HEK293 (cell line): ENCODE results near the gene HSDL2.

Source experiments
- BCL11A ChIP-seq: fragments of 450-650 bp; formaldehyde crosslinking; IDR thresholded peaks from 2 replicates; pipeline ENCODE4 v1.5.1; 2016; ENCODE audit warnings: low read depth, missing biosample characterization, missing genetic modification characterization
- EGR2 ChIP-seq: fragments of 450-650 bp; formaldehyde crosslinking; IDR thresholded peaks from 2 replicates; pipeline ENCODE4 v1.5.1; 2016; ENCODE audit warnings: low read depth, missing biosample characterization, missing genetic modification characterization
- FEZF1 ChIP-seq: fragments of 450-650 bp; formaldehyde crosslinking; IDR thresholded peaks from 2 replicates; pipeline ENCODE4 v1.5.1; 2016; ENCODE audit warnings: missing biosample characterization, missing genetic modification characterization
- GFI1B ChIP-seq: fragments of 450-650 bp; formaldehyde crosslinking; IDR thresholded peaks from 2 replicates; pipeline ENCODE4 v1.5.1; 2016; ENCODE audit warnings: missing biosample characterization, missing genetic modification characterization
- IKZF3 ChIP-seq: fragments of 450-650 bp; IDR thresholded peaks from 2 replicates; pipeline ENCODE4 v1.5.0; 2018; ENCODE audit warnings: missing biosample characterization, mild to moderate bottlenecking, missing genetic modification characterization, moderate library complexity
- KLF7 ChIP-seq: fragments of 450-650 bp; formaldehyde crosslinking; IDR thresholded peaks from 2 replicates; pipeline ENCODE4 v1.5.1; 2016; ENCODE audit warnings: missing biosample characterization, missing genetic modification characterization, borderline replicate concordance
- KLF9 ChIP-seq: fragments of 450-650 bp; formaldehyde crosslinking; IDR thresholded peaks from 2 replicates; pipeline ENCODE4 v1.5.1; 2016; ENCODE audit warnings: missing biosample characterization, missing genetic modification characterization, low read depth
- MEIS1 ChIP-seq: sonication (generic); formaldehyde crosslinking; IDR thresholded peaks from 2 replicates; pipeline ENCODE4 v1.8.1; 2022; ENCODE audit warnings: missing genetic modification reagents, mild to moderate bottlenecking, borderline replicate concordance
- OSR2 ChIP-seq: fragments of 450-650 bp; formaldehyde crosslinking; IDR thresholded peaks from 2 replicates; pipeline ENCODE4 v1.5.1; 2016; ENCODE audit warnings: missing biosample characterization, missing genetic modification characterization
- PRDM6 ChIP-seq: fragments of 450-650 bp; formaldehyde crosslinking; IDR thresholded peaks from 2 replicates; pipeline ENCODE4 v1.5.1; 2017; ENCODE audit warnings: missing biosample characterization, missing genetic modification characterization
- SETDB1 ChIP-seq: IDR thresholded peaks from one replicate; pipeline ENCODE4 v1.6.1; 2017; ENCODE audit warnings: mild to moderate bottlenecking, low read length, moderate library complexity, mixed read lengths; ENCODE audit not compliant: insufficient read length
- SP2 ChIP-seq: fragments of 450-650 bp; formaldehyde crosslinking; IDR thresholded peaks from 2 replicates; pipeline ENCODE4 v1.5.1; 2016; ENCODE audit warnings: missing biosample characterization, missing genetic modification characterization
- TSHZ1 ChIP-seq: fragments of 450-650 bp; formaldehyde crosslinking; IDR thresholded peaks from 2 replicates; pipeline ENCODE4 v1.5.1; 2016; ENCODE audit warnings: missing biosample characterization, missing genetic modification characterization, borderline replicate concordance
- ZNF114 ChIP-seq: fragments of 450-650 bp; formaldehyde crosslinking; IDR thresholded peaks from 2 replicates; pipeline ENCODE4 v1.5.0; 2017; ENCODE audit warnings: missing biosample characterization, missing genetic modification characterization
- ZNF169 ChIP-seq: fragments of 450-650 bp; formaldehyde crosslinking; IDR thresholded peaks from 2 replicates; pipeline ENCODE4 v1.5.1; 2016; ENCODE audit warnings: missing biosample characterization, missing genetic modification characterization
- ZNF175 ChIP-seq: fragments of 450-650 bp; formaldehyde crosslinking; IDR thresholded peaks from 2 replicates; pipeline ENCODE4 v1.5.1; 2016; ENCODE audit warnings: missing biosample characterization, missing genetic modification characterization
- ZNF18 ChIP-seq: fragments of 450-650 bp; formaldehyde crosslinking; IDR thresholded peaks from 2 replicates; pipeline ENCODE4 v1.5.1; 2016; ENCODE audit warnings: missing biosample characterization, missing genetic modification characterization
- ZNF211 ChIP-seq: fragments of 450-650 bp; formaldehyde crosslinking; IDR thresholded peaks from 2 replicates; pipeline ENCODE4 v1.5.1; 2016; ENCODE audit warnings: low read depth, missing biosample characterization, missing genetic modification characterization
- ZNF23 ChIP-seq: fragments of 450-650 bp; formaldehyde crosslinking; IDR thresholded peaks from 2 replicates; pipeline ENCODE4 v1.5.1; 2016; ENCODE audit warnings: missing biosample characterization, missing genetic modification characterization, borderline replicate concordance
- ZNF366 ChIP-seq: fragments of 450-650 bp; formaldehyde crosslinking; conservative IDR thresholded peaks from 2 replicates; pipeline ENCODE4 v1.5.1; 2016; ENCODE audit warnings: missing biosample characterization, missing genetic modification characterization
- ZNF530 ChIP-seq: fragments of 450-650 bp; formaldehyde crosslinking; IDR thresholded peaks from 2 replicates; pipeline ENCODE4 v1.5.1; 2016; ENCODE audit warnings: low read depth, missing biosample characterization, missing genetic modification characterization
- ZNF596 ChIP-seq: fragments of 450-650 bp; IDR thresholded peaks from 2 replicates; pipeline ENCODE4 v1.5.0; 2018; ENCODE audit warnings: missing biosample characterization, mild to moderate bottlenecking, missing genetic modification characterization, moderate library complexity
- ZNF610 ChIP-seq: fragments of 450-650 bp; formaldehyde crosslinking; IDR thresholded peaks from 2 replicates; pipeline ENCODE4 v1.5.1; 2016; ENCODE audit warnings: missing biosample characterization, missing genetic modification characterization, borderline replicate concordance
- ZNF626 ChIP-seq: fragments of 450-650 bp; sonication (Bioruptor Pico); formaldehyde crosslinking; IDR thresholded peaks from 2 replicates; pipeline ENCODE4 v1.5.1; 2018; ENCODE audit warnings: missing biosample characterization, missing genetic modification characterization, inconsistent platforms
- ZNF660 ChIP-seq: fragments of 450-650 bp; IDR thresholded peaks from 2 replicates; pipeline ENCODE4 v1.5.1; 2018; ENCODE audit warnings: missing biosample characterization, mild to moderate bottlenecking, missing genetic modification characterization
- ZNF664 ChIP-seq: fragments of 450-650 bp; formaldehyde crosslinking; IDR thresholded peaks from 2 replicates; pipeline ENCODE4 v1.5.1; 2016; ENCODE audit warnings: missing biosample characterization, missing genetic modification characterization
- ZNF704 ChIP-seq: fragments of 450-650 bp; formaldehyde crosslinking; IDR thresholded peaks from 2 replicates; pipeline ENCODE4 v1.5.1; 2016; ENCODE audit warnings: missing biosample characterization, missing genetic modification characterization
- ZNF843 ChIP-seq: fragments of 450-650 bp; formaldehyde crosslinking; IDR thresholded peaks from 2 replicates; pipeline ENCODE4 v1.5.1; 2016; ENCODE audit warnings: missing biosample characterization, missing genetic modification characterization
- ZSCAN23 ChIP-seq: fragments of 450-650 bp; formaldehyde crosslinking; IDR thresholded peaks from 2 replicates; pipeline ENCODE4 v1.5.1; 2016; ENCODE audit warnings: missing biosample characterization, missing genetic modification characterization
- TF ChIP-seq, protein P1 (sequence below): fragments of 450-650 bp; formaldehyde crosslinking; IDR thresholded peaks from 2 replicates; pipeline ENCODE4 v1.5.1; 2016; ENCODE audit warnings: missing biosample characterization, missing genetic modification characterization, low read depth
- TF ChIP-seq, protein P2 (sequence below): IDR thresholded peaks from 2 replicates; pipeline ENCODE4 v1.6.1; 2011; ENCODE audit warnings: mild to moderate bottlenecking, low read depth, low read length, borderline replicate concordance

The HSDL2 gene

DNA sequence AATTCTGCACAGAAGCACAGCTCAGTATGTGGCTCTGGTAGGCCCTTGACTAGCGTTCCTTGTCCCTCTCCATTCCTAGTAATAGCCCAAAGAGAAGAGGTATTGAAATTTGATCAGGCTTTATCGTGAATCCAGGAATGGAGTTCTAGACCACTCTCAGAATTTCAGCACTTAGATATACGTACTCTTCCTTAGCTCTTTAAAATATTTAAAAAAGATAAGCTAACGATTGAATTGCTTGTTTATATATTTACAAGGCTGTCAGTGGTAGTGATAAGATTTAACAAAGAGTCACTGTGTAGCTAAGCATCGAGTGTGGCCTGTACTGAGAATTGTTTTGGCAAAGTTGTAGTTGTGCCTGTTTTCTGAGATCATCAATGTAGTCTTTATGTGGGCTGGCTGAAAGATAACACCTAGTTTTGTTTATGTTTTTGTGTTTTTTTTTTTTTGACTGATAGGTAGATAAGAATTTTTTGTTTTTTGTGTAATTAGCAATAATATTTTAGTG, 109.2 kb downstream of the HSDL2 start (continued):
- TF ChIP-seq FEZF1 (peak; percentile 70), ZNF175 (no peak), IKZF3 (tag by site-specific recombination) (0 out of 2 replicates have a peak, but pooled peaks have one; percentile 25), SP2 (tag by site-specific recombination) (no peak), ZNF18 (peak; percentile 35; the same call in 1 of the 2 replicates), TSHZ1 (tag by site-specific recombination) (no peak), ZSCAN23 (no peak), KLF7 (tag by site-specific recombination) (no peak), ZNF626 (tag by site-specific recombination) (no peak), ZNF596 (tag by site-specific recombination) (no peak), MEIS1 (CRISPR knock-in tag) (no peak), KLF9 (tag by site-specific recombination) (no peak), PRDM6 (peak; percentile 92), ZNF530 (0 out of 2 replicates have a peak, but pooled peaks have one; percentile 19), OSR2 (tag by site-specific recombination) (peak; percentile 50; the same call in 1 of the 2 replicates), ZNF23 (tag by site-specific recombination) (no peak), ZNF664 (tag by site-specific recombination) (no peak; the same call in 1 of the 2 replicates), ZNF169 (tag by site-specific recombination) (no peak), ZNF704 (tag by site-specific recombination) (no peak), EGR2 (no peak), ZNF366 (no peak; the same call in 1 of the 2 replicates), ZNF610 (tag by site-specific recombination) (peak; percentile 30; the same call in 1 of the 2 replicates), ZNF114 (tag by site-specific recombination) (no peak), ZNF660 (tag by site-specific recombination) (peak; percentile 36; the same call in 1 of the 2 replicates), SETDB1 (no peak), GFI1B (no peak), BCL11A (tag by site-specific recombination) (no peak), ZNF211 (tag by site-specific recombination) (no peak), ZNF843 (tag by site-specific recombination) (peak; percentile 78)
- TF ChIP-seq, protein P1, sequence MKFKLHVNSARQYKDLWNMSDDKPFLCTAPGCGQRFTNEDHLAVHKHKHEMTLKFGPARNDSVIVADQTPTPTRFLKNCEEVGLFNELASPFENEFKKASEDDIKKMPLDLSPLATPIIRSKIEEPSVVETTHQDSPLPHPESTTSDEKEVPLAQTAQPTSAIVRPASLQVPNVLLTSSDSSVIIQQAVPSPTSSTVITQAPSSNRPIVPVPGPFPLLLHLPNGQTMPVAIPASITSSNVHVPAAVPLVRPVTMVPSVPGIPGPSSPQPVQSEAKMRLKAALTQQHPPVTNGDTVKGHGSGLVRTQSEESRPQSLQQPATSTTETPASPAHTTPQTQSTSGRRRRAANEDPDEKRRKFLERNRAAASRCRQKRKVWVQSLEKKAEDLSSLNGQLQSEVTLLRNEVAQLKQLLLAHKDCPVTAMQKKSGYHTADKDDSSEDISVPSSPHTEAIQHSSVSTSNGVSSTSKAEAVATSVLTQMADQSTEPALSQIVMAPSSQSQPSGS (tag by site-specific recombination), result no peak
- TF ChIP-seq, protein P2, sequence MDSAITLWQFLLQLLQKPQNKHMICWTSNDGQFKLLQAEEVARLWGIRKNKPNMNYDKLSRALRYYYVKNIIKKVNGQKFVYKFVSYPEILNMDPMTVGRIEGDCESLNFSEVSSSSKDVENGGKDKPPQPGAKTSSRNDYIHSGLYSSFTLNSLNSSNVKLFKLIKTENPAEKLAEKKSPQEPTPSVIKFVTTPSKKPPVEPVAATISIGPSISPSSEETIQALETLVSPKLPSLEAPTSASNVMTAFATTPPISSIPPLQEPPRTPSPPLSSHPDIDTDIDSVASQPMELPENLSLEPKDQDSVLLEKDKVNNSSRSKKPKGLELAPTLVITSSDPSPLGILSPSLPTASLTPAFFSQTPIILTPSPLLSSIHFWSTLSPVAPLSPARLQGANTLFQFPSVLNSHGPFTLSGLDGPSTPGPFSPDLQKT, result no peak
